ES-I3 (cell line): Measurements from ENCODE around the gene TTLL7.

Source experiments
- H3K36me3 ChIP-seq: 2 replicates; pipeline ENCODE4 v1.6.1; 2013; ENCODE audit warnings: mild to moderate bottlenecking, low read length, control low read depth, moderate library complexity; ENCODE audit not compliant: insufficient read depth
- H3K4me1 ChIP-seq: 2 replicates; pipeline ENCODE4 v1.6.1; 2013; ENCODE audit warnings: mild to moderate bottlenecking, control low read depth, low read length; ENCODE audit not compliant: insufficient read depth
- H3K9ac ChIP-seq: 2 replicates; pipeline ENCODE4 v1.6.1; 2013; ENCODE audit warnings: low read depth, mild to moderate bottlenecking, low read length, moderate library complexity
- H3K9me3 ChIP-seq: 2 replicates; pipeline ENCODE4 v1.6.1; 2013; ENCODE audit warnings: mild to moderate bottlenecking, low read length, moderate library complexity; ENCODE audit not compliant: control insufficient read depth, insufficient read depth

Gene TTLL7

DNA sequence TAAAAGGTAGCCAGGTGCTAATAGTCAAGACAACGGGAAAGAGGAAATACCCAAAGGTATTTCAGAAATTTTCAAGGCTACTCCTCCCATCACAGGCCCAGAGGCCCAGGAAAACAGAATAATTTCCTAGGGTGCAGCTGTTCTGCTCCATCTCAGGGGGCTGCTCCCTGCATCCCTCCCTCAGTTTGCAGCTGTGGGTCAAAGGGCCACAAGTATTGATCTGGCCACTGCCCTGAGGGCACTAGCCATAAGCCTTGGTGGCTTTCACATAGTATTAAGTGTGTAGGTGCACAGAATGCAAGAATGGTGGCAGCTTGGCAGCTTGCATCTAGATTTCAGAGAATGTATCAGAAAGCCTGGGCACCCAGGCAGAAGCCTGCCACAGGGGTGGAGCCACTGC lies 179.5 kb downstream of the TTLL7 start:
- no peaks in the 10 kb centered on the region for H3K4me1 ChIP-seq
- no peaks in the 10 kb centered on the region for H3K36me3 ChIP-seq
- H3K9ac ChIP-seq: no peak overlapping the region
- 0 out of 2 replicates have a peak, but pooled peaks cover 6% of the 10 kb centered on the region for H3K9me3 ChIP-seq

DNA sequence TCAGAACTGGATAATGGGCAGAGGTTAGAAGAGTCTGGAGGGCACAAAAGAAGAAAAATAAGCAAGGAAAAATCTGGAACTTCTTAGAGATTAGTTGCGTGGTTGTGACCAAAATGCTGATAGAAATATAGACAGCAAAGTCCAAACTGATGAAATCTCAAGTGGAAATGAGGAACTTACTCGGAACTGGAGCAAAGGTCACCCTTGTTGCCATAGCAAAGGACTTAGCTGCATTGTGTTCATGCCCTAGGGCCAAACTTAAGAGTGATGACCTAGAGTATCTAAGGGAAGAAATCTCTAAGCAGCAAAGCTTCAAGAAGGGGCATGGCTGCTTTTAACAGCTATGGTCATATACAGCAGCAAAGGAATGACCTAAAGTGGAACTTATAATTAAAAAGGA lies 180.0 kb downstream of the TTLL7 start:
- H3K36me3 ChIP-seq: no peaks in the 10 kb centered on the region
- no peaks in the 10 kb centered on the region for H3K4me1 ChIP-seq
- 0 out of 2 replicates have a peak, but pooled peaks cover 6% of the 10 kb centered on the region for H3K9me3 ChIP-seq
- no peak overlapping the region for H3K9ac ChIP-seq

GRCh38 chr1:83816836-83817235 lies 182.1 kb downstream of the TTLL7 start:
- Histone ChIP-seq H3K9me3 (0 out of 2 replicates have a peak, but pooled peaks cover 6% of the 10 kb centered on the region), H3K4me1 (no peaks in the 10 kb centered on the region), H3K36me3 (no peaks in the 10 kb centered on the region)

DNA sequence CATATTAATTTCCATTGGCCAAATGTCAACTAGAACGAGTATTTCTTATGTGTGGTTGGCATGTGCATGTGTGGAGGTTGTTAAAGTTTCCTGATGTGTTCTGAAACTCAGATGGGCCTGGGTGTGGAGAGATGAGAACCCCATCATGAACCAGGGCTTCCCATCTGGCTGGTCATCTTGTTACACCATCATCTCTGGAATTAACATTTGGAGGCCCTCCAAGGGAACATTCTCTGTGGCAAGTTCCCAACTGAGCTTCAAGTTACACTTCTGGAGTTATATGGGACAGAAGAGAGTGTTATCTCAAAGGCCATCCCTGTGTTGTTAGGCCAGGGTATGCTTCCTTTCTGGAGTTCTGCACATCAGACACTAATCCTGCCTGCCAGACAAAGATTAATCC lies 183.6 kb downstream of the TTLL7 start:
- Histone ChIP-seq H3K4me1 (no peaks in the 10 kb centered on the region), H3K36me3 (no peaks in the 10 kb centered on the region), H3K9ac (no peak overlapping the region), H3K9me3 (0 out of 2 replicates have a peak, but pooled peaks cover 6% of the 10 kb centered on the region)

More at GRCh38 chr1:83816836-83817235, 182.1 kb downstream of the TTLL7 start:
- H3K9ac ChIP-seq: no peak overlapping the region
